ENCODE data around the gene TCP1.

DNA sequence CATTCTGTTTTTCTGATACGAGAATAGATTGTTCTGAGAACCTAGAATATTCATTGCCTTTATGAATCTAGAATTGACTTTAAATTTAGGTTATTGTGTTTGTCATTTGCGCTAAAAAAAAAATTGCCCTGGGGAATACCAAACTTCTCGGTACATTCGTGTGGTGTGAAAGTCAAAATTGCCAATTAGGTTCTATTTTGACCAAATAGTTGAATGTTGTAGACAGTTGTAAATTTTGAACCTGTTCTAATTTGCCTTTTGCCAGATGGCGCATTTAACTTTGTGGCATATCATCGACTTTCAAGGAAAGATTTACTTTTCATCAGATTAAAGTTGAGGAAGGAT is 59.1 kb downstream of the TCP1 start:
- TF ChIP-seq, protein P1, sequence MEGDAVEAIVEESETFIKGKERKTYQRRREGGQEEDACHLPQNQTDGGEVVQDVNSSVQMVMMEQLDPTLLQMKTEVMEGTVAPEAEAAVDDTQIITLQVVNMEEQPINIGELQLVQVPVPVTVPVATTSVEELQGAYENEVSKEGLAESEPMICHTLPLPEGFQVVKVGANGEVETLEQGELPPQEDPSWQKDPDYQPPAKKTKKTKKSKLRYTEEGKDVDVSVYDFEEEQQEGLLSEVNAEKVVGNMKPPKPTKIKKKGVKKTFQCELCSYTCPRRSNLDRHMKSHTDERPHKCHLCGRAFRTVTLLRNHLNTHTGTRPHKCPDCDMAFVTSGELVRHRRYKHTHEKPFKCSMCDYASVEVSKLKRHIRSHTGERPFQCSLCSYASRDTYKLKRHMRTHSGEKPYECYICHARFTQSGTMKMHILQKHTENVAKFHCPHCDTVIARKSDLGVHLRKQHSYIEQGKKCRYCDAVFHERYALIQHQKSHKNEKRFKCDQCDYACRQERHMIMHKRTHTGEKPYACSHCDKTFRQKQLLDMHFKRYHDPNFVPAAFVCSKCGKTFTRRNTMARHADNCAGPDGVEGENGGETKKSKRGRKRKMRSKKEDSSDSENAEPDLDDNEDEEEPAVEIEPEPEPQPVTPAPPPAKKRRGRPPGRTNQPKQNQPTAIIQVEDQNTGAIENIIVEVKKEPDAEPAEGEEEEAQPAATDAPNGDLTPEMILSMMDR (IDR thresholded peaks at IDR 0.05), result no peak
- TF ChIP-seq POLR2A (IDR thresholded peaks at IDR 0.05) (no peak), EP300 (IDR thresholded peaks at IDR 0.05; ENCODE audit: low read depth) (no peak)
